NB4 (cell line): ENCODE measurements around the gene PRR11.

Experiments
- DNase-seq: peaks from one replicate; pipeline ENCODE4 v3.0.0; 2010; ENCODE audit warnings: low read depth
- H3K4me3 ChIP-seq: one replicate; pipeline ENCODE4 v1.5.1; 2011; ENCODE audit warnings: mild to moderate bottlenecking, low read depth, low read length, moderate library complexity
- CTCF ChIP-seq: IDR thresholded peaks from one replicate; pipeline ENCODE4 v1.5.1; 2012; ENCODE audit warnings: low read depth, low read length
- MAX ChIP-seq: IDR thresholded peaks from 2 replicates; pipeline ENCODE4 v1.6.1; 2011; ENCODE audit warnings: low read depth, low read length
- MYC ChIP-seq: IDR thresholded peaks from 2 replicates; pipeline ENCODE4 v1.6.1; 2011; ENCODE audit warnings: low read depth, low read length
- POLR2A ChIP-seq: IDR thresholded peaks from 2 replicates; pipeline ENCODE4 v1.6.1; 2011; ENCODE audit warnings: mild to moderate bottlenecking; ENCODE audit not compliant: insufficient read length; ENCODE audit errors: extremely low read depth

PRR11 gene

GRCh38 chr17:59230764-59231163 lies 75.2 kb downstream of the PRR11 start:
- no peak for DNase-seq
- TF ChIP-seq MYC = no peak
- no peak for TF ChIP-seq CTCF
- TF ChIP-seq POLR2A = no peak
- TF ChIP-seq MAX = no peak
- no peak overlapping the region for H3K4me3 ChIP-seq

- TF ChIP-seq MAX (no peak), POLR2A (no peak), CTCF (no peak)
- H3K4me3 ChIP-seq = no peak overlapping the region
- DNase-seq = no peak
These were observed 79.1 kb downstream of the PRR11 start for GRCh38 chr17:59234631-59235030.

DNA sequence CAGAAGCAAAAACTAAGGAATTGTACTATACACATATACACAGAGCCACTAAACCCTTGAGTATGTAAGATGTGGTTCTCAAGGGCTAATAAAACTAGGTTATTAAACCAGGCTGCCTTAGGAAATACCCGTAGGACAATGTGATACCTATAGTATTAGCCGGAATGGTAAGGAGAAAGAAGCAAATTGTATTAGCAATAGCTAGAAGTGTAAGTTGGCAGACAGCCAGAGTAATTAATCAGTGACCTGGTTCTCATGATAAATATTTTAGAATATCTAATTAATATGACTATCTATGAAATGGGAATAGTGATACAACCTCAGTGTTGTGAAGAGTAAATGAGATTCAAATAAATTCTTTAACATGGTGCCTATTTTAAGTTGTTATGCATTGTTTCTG lies 83.4 kb downstream of the PRR11 start:
- DNase-seq = no peak
- no peak for TF ChIP-seq CTCF
- no peak for TF ChIP-seq POLR2A

GRCh38 chr17:59244081-59244480 lies 88.5 kb downstream of the PRR11 start:
- H3K4me3 ChIP-seq = no peak overlapping the region
- TF ChIP-seq MYC (no peak), POLR2A (no peak), CTCF (no peak), MAX (no peak)

More for the DNA sequence above, 83.4 kb downstream of the PRR11 start:
- H3K4me3 ChIP-seq = no peak overlapping the region

More at GRCh38 chr17:59244081-59244480, 88.5 kb downstream of the PRR11 start:
- no peak for DNase-seq
